Activated B cell treated with CpG ODN at 0.5 μM for 24 hours (primary cell): ENCODE results near the gene IRAK3. TPM values are rescaled to one million over a fixed set of nuclear protein-coding genes. Genes with fewer than 3 reads are reported as not detected.

ENCODE experiments used
- ATAC-seq: fragments of 200-7000 bp; cut with Tn5 transposase; one replicate; pipeline ENCODE4 v1.10.0; 2021; ENCODE audit warnings: low read depth, mild to moderate bottlenecking, moderate library complexity
- CTCF ChIA-PET: fragments of 350-600 bp; sonication (Branson Sonifier 250); formaldehyde crosslinking; loops from one replicate; lab custom pipeline; 2021; ENCODE audit warnings: antibody characterized with exemption; lab: Charles Lee
- POLR2A ChIA-PET: fragments of 350-600 bp; sonication (Branson Sonifier 250); formaldehyde crosslinking; loops from one replicate; lab custom pipeline; 2021; ENCODE audit warnings: antibody characterized with exemption; lab: Charles Lee
- DNase-seq: peaks from one replicate; pipeline ENCODE4 v3.0.0; 2022
- H3K27ac Mint-ChIP-seq: one replicate; pipeline ENCODE4 v1.8.0; 2020; ENCODE audit warnings: mixed read lengths
- H3K27me3 Mint-ChIP-seq: one replicate; pipeline ENCODE4 v1.8.0; 2021; ENCODE audit warnings: mixed read lengths
- H3K36me3 Mint-ChIP-seq: one replicate; pipeline ENCODE4 v1.8.0; 2021; ENCODE audit warnings: low read depth, mixed read lengths
- H3K4me1 Mint-ChIP-seq: one replicate; pipeline ENCODE4 v1.8.0; 2021; ENCODE audit warnings: mixed read lengths
- H3K4me3 Mint-ChIP-seq: one replicate; pipeline ENCODE4 v1.8.0; 2020; ENCODE audit warnings: mild to moderate bottlenecking, mixed read lengths
- H3K9me3 Mint-ChIP-seq: one replicate; pipeline ENCODE4 v1.8.0; 2020; ENCODE audit warnings: mixed read lengths
- CTCF ChIP-seq: fragments of 200-600 bp; IDR thresholded peaks from one replicate; pipeline ENCODE4 v1.8.0; 2022; ENCODE audit warnings: antibody characterized with exemption, mild to moderate bottlenecking
- intact Hi-C: fragments of 100-400 bp; cut with micrococcal nuclease; formaldehyde crosslinking; loops from one replicate; pipeline ENCODE4 v1.15.1; 2024
- total RNA-seq: library from RNA; stranded (reverse); gene quantifications from 2 replicates; pipeline ENCODE4 v1.2.3, GENCODE V29; 2022

IRAK3 gene
- total RNA-seq, 1 donor from 2014 or later, result 6.6 TPM

GRCh38 chr12:66241061-66242043, 52.3 kb downstream of the IRAK3 start:
- TF ChIP-seq CTCF, result no peak
- ATAC-seq (no peak), DNase-seq (no peak)
- Mint-ChIP-seq H3K27ac (no peak overlapping the region), H3K9me3 (no peaks in the 10 kb centered on the region), H3K4me1 (peaks cover 14% of the 10 kb centered on the region), H3K36me3 (no peaks in the 10 kb centered on the region), H3K27me3 (peaks cover 3% of the 10 kb centered on the region), H3K4me3 (no peak overlapping the region)
- CTCF ChIA-PET, result no interaction called here
- POLR2A ChIA-PET, result no interaction called here
- intact Hi-C loops, result no loop called here

DNA sequence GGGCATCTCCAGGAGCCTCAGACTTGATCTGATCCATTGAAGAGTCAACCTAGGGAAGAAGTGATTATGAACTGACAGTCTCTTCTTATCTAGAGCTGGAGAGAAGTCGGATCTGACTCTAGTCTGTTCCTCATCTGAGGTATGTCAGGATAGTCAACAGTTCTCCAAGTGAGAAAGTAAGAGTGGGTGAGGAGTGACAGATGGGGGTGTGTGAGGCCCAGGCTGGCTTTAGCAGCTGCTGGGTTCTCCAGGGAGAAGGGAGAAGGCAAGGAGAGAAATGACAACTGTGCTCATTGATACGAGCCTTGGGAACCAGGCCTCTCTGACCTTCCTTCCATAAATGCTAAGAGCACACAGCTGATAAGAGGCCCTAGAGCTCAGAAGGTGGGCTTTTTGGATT, 53.3 kb downstream of the IRAK3 start:
- ATAC-seq, result no peak
- Mint-ChIP-seq H3K9me3 (no peaks in the 10 kb centered on the region), H3K27ac (no peak overlapping the region), H3K27me3 (peaks cover 3% of the 10 kb centered on the region), H3K4me1 (peaks cover 6% of the 10 kb centered on the region), H3K4me3 (no peak overlapping the region), H3K36me3 (peaks cover 1% of the 10 kb centered on the region)
- CTCF ChIA-PET, result no interaction called here
- POLR2A ChIA-PET, result interaction anchor here (0.6 kb wide), 1 partner anchor 60 kb away, joined by 4 read pairs; the partner anchor contains the start of gene HELB
- no peak for TF ChIP-seq CTCF
- DNase-seq, result no peak
- intact Hi-C loops, result no loop called here

- Mint-ChIP-seq H3K36me3 (peaks cover 1% of the 10 kb centered on the region), H3K4me1 (no peaks in the 10 kb centered on the region), H3K9me3 (no peaks in the 10 kb centered on the region), H3K4me3 (no peak overlapping the region), H3K27ac (no peak overlapping the region), H3K27me3 (peaks cover 3% of the 10 kb centered on the region)
- intact Hi-C loops, result no loop called here
- ATAC-seq, result no peak
- TF ChIP-seq CTCF, result no peak
- no peak for DNase-seq
- POLR2A ChIA-PET, result no interaction called here
- CTCF ChIA-PET, result no interaction called here
Observed at GRCh38 chr12:66243911-66244310, 54.9 kb downstream of the IRAK3 start.

DNA sequence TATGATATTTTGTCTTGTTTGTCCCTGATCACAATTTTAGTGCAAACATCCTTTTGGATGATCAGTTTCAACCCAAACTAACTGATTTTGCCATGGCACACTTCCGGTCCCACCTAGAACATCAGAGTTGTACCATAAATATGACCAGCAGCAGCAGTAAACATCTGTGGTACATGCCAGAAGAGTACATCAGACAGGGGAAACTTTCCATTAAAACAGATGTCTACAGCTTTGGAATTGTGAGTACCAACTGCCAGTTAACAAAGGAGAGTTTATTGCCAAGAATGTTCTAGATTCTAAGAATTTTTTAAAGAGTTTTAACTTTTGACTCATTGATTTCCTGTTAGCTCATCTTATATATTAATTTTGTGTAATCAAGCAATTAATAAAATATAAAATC, 55.4 kb downstream of the IRAK3 start:
- CTCF ChIA-PET, result no interaction called here

More for the DNA sequence above, 55.4 kb downstream of the IRAK3 start:
- DNase-seq (no peak), ATAC-seq (no peak)
- Mint-ChIP-seq H3K27ac (no peak overlapping the region), H3K27me3 (peaks cover 3% of the 10 kb centered on the region), H3K4me3 (no peak overlapping the region), H3K9me3 (no peaks in the 10 kb centered on the region), H3K36me3 (peaks cover 1% of the 10 kb centered on the region), H3K4me1 (no peaks in the 10 kb centered on the region)
- TF ChIP-seq CTCF, result no peak
- intact Hi-C loops, result no loop called here
- POLR2A ChIA-PET, result no interaction called here
